Iris pigment epithelial cell (primary cell): ENCODE data around the gene NRP1.
A peak's percentile ranks its signal among the peaks of the same experiment; 100 is the strongest.
"Not testable (repeated sequence)": the region's sequence is repeated elsewhere in the genome, so short reads cannot be mapped to it uniquely, and the experiment has no call there.

Experiments used
- DNase-seq: peaks from one replicate; pipeline ENCODE4 v3.0.0-alpha.2; 2011; ENCODE audit warnings: low read depth

The NRP1 gene

DNA sequence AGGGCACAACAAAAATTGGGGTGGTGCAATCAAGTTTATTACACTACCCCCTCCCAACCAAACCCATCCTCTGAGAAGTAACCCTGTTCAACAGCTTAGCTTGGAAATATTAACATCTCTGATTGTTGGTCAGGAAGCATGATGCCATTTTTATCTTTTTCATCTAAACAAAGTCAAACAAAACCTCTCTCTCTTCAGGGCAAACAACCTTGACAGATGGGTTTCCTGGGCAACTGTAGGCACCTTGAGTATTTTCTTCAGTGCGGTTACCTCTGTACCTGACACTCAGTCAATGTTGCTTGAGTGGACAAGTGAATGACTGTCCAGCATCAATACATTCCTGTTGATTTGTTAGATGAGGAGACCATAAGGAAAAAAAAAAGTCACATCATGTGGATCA, 183.6 kb downstream of the NRP1 start:
- no peak for DNase-seq

GRCh38 chr10:33150146-33150545, 184.3 kb downstream of the NRP1 start:
- DNase-seq = no peak

DNA sequence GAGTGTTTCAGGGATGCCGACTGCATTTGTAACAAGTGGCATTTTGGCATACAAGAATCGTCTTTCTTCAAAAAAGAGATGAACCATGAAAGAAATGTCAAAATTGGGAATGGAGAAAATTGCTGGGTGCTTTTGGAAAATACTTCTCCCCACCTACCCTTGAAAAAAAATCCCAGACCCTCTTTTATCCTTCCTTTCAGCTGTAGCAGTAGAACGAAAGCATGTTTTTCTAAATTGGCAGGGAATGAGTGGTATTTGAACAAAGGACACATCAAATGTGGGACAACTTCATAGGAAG, 187.5 kb downstream of the NRP1 start:
- DNase-seq = no peak

DNA sequence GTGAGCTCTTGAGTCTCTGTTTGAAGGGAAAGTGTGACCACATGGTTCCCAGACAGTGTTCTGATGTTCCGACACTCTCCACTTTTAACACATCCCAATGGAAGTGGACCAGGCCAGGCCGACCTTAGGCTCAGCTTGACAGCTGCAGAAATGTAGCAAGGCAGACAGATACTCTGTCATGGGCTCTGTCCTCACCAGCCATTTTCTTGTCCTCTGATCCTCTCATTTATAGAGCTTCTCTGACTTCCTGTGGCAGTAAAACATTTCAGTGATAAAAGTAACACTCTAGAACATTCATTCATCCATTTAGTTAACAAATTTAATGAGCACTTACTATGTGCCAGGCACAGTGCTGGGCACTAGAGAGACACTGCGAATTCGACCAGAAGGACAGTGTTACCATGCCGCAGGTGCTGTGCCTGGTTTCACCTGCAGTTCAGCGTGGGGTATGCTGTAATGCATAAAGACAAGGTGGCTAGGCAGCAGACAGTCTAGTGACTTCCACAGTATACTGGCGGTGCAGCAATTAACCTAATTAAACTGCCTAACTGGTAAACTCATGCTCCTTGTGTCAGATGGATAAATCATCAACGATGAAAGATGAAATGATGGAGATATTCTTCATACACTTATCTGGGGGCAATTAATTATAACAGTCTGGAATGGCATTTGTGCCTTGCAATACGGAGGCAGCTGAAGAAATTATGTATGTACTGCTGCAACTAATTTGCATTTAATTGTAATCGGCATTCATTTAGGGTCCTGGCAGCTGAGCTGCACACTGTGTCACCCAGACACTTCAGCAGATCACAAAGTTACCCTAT, 188.1 kb downstream of the NRP1 start:
- no peak for DNase-seq

DNA sequence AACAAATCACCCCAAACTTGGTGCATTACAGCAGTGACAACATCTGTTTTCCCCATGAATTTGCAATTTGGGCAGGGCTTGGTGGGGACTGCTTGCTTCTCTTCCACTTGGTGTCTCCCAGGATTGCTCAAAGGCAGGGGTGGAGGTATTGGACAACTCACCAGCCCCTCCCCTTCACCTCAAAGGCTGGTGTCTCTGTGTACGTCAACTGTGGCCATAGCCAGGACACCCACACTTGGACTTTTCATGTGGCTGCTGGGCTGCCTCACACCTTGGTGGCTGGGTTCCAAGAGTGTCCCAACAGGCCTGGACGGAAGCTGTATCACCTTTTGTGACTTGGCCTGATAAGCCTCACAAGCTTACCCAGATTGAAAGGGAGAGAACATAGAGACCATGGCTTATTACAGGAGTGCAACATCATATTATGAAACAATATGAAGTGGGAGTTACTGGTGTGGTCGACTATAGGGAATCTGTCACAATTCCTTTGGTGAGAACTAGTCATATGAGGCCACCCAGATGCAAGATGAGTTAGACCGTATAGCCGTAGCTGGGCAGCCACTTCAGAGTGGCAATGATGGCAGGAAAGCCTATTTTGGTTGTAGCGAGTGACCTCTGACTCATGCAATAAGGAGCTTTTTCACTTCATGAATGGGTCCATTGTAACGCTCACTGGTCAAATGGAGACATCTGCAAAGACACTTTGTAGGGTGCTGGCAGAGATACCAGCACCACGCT, 188.8 kb downstream of the NRP1 start:
- DNase-seq = no peak

DNA sequence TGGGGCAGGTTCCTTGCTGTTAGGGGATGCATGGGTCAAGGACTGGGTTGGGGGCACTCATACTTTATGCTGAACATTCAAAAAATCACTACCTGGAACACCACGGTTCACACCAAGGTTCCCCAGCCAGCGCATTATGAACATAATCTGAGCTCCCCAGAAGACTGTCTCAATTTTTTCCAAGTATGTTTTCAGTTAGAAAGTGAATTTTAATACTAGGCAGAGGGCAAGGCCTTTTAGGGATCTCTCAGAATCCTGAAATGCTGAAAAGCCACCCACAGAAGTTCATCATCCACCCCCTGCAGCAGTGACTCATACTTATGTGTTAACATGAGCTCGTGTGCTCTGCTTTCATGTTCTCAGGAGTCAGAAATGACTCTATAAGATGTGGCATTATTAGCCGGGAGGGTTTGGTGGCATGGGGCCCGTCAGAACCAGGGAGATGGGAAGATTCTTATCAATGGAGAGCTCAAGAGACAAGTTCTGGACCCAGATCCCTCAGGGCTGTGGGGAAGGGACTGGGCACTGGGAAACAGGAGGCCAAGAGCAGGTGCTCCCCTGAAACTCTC, 191.2 kb downstream of the NRP1 start:
- DNase-seq = peak; percentile 89

- DNase-seq = peak; percentile 48
These were observed 192.2 kb downstream of the NRP1 start for GRCh38 chr10:33142295-33142694.

DNA sequence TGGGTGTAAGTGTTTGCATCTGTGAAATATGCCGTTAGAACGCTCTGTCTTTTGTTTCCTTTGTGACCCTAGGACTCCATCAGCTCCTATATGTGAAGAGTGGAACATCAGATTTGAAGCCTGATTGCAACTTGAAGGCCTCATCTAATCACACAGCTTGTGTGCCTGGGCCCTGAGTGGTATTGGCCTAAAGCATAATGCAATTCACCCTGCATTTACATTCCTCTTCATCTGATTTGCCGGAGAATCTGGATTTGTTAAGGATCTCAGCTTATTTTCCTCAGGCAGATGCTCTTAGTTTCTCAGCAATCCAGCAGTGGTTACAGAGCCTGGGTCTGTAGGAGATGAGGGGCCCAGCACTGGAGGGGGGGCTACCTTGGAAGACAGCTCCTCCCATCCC, 193.2 kb downstream of the NRP1 start:
- DNase-seq = no peak

GRCh38 chr10:33139181-33139646, 195.3 kb downstream of the NRP1 start:
- no peak for DNase-seq

GRCh38 chr10:33138686-33139085, 195.8 kb downstream of the NRP1 start:
- not testable (repeated sequence) for DNase-seq

GRCh38 chr10:33137356-33138005, 197.0 kb downstream of the NRP1 start:
- no peak for DNase-seq

DNA sequence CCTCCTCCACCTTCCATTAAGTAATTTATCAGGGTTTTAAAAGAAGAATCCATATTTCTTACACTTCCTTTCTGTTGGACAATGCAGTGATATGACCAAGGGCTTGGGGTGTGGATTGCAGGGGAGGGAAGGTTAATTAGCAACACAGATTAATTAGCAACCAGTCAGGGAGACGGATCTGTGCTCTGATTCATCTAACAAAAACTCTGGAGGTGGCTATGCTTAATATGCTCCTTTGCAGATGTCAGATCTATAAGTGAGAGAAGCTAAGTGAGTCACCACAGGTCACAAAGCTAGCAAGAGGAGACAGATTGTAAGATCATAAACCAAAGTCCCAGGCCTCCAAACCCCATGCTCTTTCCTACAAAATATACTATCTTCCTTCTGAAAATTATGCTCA, 197.7 kb downstream of the NRP1 start:
- DNase-seq = peak; percentile 71

DNA sequence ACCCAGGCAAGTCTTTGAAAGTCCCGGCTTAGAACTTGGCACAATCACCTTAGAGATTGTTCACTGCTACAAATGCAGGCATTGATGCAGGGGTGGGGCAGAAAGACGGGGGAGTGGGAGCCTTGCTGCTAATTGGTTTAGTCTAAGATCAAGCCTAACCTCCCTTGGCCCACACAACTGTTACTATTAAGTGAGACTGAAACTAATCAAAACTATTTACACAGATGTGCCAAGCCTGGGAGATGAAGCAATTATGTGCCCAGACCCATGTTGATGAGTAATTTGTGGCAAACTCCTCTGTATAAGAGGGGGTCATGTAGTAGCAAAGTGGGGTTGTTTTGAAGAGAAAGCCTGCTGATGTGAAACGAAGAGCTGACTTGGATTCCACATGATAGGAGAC, 198.2 kb downstream of the NRP1 start:
- DNase-seq = peak; percentile 74

DNA sequence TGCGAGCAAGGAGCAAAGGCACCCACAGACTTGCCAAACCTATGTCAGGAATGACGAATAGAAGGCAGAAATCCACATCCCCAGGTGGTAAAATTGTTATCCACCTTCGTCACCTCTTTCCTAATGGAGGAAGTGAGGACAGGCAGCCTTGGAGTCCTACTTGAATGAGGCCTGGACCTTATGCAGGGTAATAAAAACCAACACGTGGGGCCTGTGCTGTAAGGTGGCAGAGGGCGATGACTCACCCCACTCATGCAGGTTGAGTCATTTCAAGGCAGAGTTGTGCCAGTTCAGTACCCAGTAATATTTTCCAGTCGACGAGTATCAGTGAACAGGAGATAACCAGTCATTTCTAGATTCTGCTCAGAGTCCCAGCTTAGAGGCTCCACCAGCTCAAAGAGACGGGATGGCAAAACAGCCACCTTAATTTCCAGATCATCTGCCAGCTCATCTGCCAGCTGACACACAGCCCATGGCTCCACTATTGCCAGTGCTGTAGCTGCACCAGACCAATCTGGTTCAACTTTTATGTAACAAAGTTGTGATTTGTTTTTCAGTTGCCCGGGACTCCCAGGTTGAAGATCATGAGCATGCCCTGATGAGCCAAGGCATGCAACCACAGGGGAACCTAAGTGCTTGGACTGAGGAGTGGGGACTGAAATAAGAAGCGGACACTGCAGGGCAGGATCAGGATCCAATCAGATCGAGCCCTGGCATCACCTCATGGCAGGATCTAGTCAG, 200.3 kb downstream of the NRP1 start:
- peak; percentile 90 for DNase-seq

DNA sequence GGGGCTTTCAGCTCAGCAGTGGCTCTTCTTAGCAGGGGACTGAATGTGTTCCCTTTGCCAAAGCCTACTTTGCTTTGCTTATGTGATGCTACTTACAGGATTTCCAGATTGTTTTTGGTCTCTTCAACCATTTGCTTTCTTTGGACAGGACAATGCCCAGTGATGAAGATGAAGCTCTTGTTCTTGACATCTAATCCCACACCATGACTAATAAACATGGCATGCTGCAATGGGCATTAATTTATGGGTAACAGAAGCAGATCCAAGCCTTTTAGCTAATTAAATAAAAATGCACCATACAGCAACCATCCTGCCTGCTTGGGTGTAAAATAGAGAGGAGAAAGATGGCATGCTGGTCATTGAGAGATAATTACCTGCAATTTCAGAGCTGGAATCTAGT, 200.9 kb downstream of the NRP1 start:
- no peak for DNase-seq

GRCh38 chr10:33132626-33133025, 201.8 kb downstream of the NRP1 start:
- no peak for DNase-seq

DNA sequence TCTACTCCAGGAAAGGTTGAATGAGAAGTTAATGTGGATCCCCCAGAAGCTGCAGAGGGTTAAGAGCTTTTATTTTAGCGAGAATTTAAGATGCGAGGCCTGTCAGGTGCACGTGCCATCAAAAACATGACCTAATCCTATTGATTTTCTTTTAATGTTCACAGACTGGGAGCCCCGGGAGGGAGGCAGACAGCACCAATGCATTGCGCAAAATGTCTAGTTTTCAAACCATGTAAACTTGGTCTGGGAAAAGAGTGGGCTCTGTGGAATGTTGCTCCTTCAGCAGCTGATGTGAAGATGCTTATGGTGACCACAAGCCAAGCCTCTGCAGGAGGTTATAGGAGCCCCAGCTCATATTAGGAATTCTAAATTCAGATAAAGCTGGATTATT, 204.5 kb downstream of the NRP1 start:
- DNase-seq = peak; percentile 97

GRCh38 chr10:33129141-33129995, 205.1 kb downstream of the NRP1 start:
- peak; percentile 97 for DNase-seq

DNA sequence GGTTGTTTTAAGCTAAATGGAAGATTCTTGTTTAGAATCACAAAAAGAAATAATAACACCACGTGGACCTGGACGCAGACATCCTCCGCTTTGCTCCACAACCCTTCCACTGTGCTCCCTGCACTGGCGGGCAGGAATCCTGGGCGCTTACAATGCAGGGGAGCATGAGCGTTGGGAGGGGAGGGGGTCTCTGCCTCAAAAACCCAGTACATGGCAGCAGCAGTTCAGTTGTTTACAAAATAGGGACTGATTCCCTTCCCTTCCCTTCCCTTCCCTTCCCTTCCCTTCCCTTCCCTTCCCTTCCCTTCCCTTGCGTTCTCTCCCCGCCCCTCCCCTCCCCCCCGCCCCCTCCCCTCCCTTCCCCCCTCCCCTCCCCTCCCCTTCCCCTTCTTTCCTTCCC, 206.8 kb downstream of the NRP1 start:
- no peak for DNase-seq
